Neuron (in vitro differentiated cells): ENCODE measurements around the gene SMARCA2.

ENCODE experiments used
- H2AFZ ChIP-seq: one replicate; pipeline ENCODE4 v1.6.1; 2013; ENCODE audit warnings: low read depth, mild to moderate bottlenecking, inconsistent platforms, low read length, moderate library complexity
- H3K27me3 ChIP-seq: one replicate; pipeline ENCODE4 v1.6.1; 2013; ENCODE audit warnings: low read length; ENCODE audit not compliant: insufficient read depth
- H3K36me3 ChIP-seq: one replicate; pipeline ENCODE4 v1.6.1; 2013; ENCODE audit warnings: low read length; ENCODE audit not compliant: insufficient read depth
- H3K4me1 ChIP-seq: one replicate; pipeline ENCODE4 v1.6.1; 2013; ENCODE audit warnings: low read length; ENCODE audit not compliant: insufficient read depth
- H3K4me3 ChIP-seq: 2 replicates; pipeline ENCODE4 v1.5.1; 2013; ENCODE audit warnings: mild to moderate bottlenecking, low read length, moderate library complexity
- H3K9me3 ChIP-seq: one replicate; pipeline ENCODE4 v1.6.1; 2013; ENCODE audit warnings: low read length

Gene SMARCA2

DNA sequence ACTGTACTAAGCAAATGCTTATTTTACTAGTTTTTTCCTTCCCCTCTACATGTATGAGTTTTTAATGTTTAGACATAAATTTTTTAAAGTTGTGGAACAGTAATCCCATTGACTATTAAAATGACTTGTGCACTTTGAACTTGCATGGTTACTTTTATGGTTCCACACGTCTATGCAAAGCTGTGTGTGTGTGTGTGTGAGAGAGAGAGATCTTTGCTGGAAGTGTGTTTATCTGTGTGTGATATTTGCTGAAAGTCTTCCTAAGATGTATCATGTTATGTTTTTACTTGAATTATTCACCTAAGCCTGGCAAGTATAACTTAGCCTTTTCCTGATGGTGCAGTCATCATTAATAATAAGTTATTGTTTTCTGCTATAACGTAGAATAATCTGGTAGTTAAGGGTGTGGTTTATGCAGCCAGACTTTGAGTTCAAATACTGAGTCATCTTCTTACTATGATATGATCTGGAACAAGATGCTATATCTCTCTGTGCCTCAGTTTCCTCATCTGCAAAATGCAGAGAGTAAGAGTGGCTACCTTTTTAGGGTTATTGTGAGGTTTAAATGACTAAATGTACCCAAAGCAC is 138.6 kb downstream of the SMARCA2 start:
- Histone ChIP-seq H2AFZ (no peak overlapping the region), H3K4me3 (no peak overlapping the region), H3K4me1 (peaks cover 17% of the 10 kb centered on the region), H3K27me3 (no peaks in the 10 kb centered on the region), H3K36me3 (no peaks in the 10 kb centered on the region), H3K9me3 (no peaks in the 10 kb centered on the region)

DNA sequence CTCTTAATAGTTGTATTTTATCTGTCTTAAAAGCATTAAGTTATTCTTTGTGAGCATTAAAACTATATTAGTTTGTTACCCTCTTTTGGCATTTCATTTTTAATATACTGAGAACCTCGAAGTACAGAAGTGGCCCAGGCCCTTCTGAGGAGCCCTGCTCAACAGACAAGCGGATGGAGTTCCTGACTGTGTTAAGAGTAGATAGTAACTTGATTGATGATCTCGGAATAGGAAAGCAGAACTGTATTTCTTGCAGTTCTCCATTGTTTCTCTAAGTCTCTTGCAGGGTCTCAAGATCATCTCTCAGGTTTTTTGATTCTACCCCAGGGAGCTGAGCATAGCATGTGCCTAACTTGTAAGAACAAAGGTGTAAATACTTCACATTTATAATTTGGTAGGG is 139.6 kb downstream of the SMARCA2 start:
- no peak overlapping the region for H3K4me3 ChIP-seq
- no peaks in the 10 kb centered on the region for H3K27me3 ChIP-seq
- no peaks in the 10 kb centered on the region for H3K9me3 ChIP-seq
- no peaks in the 10 kb centered on the region for H3K36me3 ChIP-seq
- H2AFZ ChIP-seq: no peak overlapping the region
- H3K4me1 ChIP-seq: peaks cover 26% of the 10 kb centered on the region

DNA sequence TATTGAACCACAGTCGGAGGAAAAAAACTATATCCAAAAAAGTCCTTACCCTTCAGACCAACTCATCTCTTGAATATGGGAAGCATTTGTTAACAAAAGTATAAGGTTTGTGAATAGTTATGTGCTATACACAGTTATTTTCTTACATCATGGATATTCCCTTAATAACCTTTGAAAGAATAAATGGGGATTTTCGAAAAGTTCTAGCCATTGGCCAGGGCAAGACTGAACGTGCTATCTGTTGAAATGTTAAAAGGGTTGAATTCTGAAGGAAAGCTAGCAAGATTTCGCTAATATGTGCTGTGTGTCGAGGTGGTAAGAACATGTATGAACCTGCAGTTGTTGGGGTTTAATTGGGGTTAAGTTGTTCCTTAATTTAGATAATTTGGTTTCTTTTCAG is 140.8 kb downstream of the SMARCA2 start:
- peaks cover 34% of the 10 kb centered on the region for H3K4me1 ChIP-seq
- H3K27me3 ChIP-seq: no peaks in the 10 kb centered on the region
- H3K4me3 ChIP-seq: no peak overlapping the region
- no peak overlapping the region for H2AFZ ChIP-seq
- H3K36me3 ChIP-seq: no peaks in the 10 kb centered on the region
- no peaks in the 10 kb centered on the region for H3K9me3 ChIP-seq

DNA sequence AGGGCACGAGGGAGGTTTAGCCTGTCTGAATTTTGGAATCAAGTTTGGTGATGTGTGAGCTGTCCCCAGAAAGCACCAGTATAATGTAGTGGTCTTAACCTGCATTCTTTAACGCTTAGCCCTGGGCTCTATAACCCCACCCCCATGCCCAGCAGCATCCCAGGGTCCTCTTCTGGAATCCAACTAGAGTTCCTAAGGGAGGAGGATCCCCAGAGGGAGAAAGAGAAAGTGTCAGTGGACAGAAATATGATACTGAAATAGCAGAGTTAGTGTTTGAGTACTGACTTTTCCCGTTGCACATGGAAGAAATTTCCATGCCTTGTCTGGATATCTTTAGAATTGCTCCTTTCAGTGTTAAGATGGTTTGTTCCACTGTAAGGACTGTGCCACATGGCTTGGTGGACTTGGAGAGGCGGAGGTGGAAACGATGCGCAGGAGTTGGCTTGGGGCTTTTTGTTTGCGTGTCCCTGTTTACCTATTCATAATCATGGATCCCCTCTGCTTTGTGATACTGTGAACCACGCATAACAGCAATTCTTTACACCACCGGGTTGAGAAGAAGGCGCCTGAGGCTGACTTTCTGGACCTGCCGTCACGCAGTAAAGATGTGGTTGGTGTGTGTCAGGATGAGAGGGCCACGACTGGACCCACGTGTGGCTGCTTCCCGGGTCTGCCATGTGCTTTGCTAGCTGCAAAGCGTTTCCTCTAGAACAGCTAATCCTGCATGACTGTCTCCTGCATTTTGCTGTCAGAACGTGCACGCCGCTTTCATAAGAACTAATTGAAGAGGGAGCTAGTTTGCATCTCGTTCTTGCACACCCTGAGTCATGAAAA is 142.3 kb downstream of the SMARCA2 start:
- Histone ChIP-seq H2AFZ (peak overlapping the region; percentile 81), H3K36me3 (no peaks in the 10 kb centered on the region), H3K4me1 (peaks cover 36% of the 10 kb centered on the region), H3K9me3 (no peaks in the 10 kb centered on the region), H3K27me3 (no peaks in the 10 kb centered on the region), H3K4me3 (peak overlapping the region; percentile 59)

DNA sequence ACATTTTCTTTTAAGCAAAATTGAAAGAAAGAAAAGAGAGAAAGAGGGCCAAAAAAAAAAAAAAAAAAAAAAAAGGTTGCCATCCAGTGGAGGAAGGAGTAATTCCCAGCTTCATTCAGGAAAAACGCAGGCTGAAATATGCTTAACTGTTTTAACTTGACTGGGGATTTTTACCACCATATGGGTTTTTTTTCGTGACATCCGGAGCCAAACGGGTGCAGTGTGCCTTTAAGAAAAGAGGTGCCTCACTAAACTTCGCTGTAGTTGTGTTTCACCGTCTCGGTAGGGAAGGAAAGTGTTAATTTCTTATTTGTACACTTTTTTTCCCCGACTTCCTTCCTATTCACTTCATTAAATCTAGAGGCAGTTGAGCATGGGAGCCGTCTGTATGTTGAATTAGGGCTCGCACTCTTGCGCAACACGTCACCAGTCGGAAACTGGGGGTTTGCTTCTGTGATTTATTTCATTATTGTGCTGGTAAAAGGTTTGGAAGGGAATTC is 143.0 kb downstream of the SMARCA2 start:
- H3K4me3 ChIP-seq: peak overlapping the region; percentile 59
- no peaks in the 10 kb centered on the region for H3K27me3 ChIP-seq
- H3K4me1 ChIP-seq: peaks cover 36% of the 10 kb centered on the region
- no peaks in the 10 kb centered on the region for H3K9me3 ChIP-seq
- H3K36me3 ChIP-seq: no peaks in the 10 kb centered on the region
- H2AFZ ChIP-seq: peak overlapping the region; percentile 81

DNA sequence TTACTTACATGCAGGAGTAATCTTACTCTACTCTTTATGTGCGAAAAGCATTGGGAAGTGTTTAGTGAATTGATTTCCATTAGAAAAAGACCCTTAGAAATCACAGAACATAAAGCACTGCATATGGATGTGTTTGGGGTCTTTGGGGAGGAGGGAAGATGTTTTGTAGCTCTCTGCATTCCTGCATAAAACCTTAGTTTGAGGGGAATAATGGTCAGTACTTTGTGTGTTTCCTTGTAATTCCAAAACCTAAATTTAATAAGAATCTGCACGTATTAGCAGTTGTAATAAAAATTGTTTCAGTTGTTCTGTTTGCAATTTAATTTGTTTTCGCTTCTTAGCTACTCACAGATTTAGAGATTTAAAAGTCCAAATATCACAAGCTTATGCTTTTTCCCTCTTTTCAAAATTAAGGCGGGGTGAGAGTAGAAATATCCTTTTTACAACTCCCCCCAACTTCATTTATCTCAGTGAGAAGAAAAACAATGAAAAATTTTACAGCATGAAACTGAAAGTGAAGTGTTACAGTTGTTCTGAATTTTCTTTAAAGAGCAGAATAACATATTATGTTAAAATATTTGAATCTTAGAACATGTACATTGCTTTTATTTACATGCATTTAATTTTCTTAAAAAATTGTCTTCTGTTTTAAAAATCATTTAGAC is 143.8 kb downstream of the SMARCA2 start:
- Histone ChIP-seq H3K4me1 (peaks cover 36% of the 10 kb centered on the region), H2AFZ (peak overlapping the region; percentile 81), H3K36me3 (no peaks in the 10 kb centered on the region), H3K27me3 (no peaks in the 10 kb centered on the region), H3K4me3 (peak overlapping the region; percentile 59), H3K9me3 (no peaks in the 10 kb centered on the region)

DNA sequence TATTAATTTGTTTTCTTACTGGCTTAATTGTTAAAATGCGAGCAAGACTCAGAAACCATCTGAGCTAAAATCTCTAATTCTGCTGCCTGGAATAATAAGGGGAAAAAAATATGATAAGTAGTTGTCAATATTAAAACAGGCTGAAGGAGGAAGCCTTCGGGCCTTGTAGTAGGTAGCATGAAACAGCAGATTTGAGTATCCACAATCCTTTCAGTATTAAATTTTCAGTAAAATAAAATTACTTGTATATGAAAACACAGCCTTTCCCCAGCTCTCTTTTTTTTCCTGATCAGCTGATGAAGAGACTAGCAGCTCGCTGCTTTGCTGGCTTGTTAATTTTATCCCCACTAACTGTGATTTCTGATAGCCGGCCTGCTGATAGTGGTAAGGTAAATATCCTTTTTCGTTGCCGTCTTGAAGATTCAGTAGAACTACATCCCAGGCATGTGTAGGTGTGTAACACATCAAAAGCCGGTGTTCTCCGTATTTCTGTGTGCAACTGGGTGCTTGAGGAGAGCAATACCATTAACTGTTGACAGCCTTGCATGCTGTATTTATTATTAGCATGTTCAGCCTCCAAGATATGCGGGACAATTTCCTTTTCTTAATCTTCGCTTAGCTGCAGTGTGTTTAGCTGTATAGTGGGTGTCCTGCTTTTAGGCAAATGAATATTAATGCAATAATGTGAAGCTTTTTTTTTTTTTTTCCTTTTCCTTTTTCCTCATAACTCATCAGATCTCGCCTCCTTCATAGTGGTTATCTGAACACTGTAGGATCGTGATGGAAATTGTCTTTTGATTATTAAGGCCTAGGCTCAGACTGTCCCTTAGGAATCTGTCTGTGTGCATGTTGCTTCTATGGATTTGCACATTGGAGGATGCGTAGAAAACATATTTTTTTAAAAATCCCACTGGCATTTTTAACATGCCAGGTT is 144.6 kb downstream of the SMARCA2 start:
- Histone ChIP-seq H3K27me3 (no peaks in the 10 kb centered on the region), H2AFZ (no peak overlapping the region), H3K9me3 (no peaks in the 10 kb centered on the region), H3K36me3 (no peaks in the 10 kb centered on the region), H3K4me3 (peak overlapping the region; percentile 59), H3K4me1 (peaks cover 36% of the 10 kb centered on the region)

DNA sequence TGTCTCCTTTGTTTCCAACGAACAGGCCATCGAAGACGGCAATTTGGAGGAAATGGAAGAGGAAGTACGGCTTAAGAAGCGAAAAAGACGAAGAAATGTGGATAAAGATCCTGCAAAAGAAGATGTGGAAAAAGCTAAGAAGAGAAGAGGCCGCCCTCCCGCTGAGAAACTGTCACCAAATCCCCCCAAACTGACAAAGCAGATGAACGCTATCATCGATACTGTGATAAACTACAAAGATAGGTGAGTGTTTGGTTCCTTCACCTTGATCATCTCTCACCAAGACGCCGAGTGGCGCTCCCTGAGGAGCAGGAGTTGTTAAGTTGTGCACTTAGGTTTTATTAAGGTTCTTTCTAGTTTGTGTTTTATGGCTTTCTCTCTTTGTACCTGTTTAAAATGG is 146.5 kb downstream of the SMARCA2 start:
- Histone ChIP-seq H2AFZ (no peak overlapping the region), H3K9me3 (no peaks in the 10 kb centered on the region), H3K27me3 (no peaks in the 10 kb centered on the region), H3K36me3 (no peaks in the 10 kb centered on the region), H3K4me1 (peaks cover 35% of the 10 kb centered on the region), H3K4me3 (no peak overlapping the region)

DNA sequence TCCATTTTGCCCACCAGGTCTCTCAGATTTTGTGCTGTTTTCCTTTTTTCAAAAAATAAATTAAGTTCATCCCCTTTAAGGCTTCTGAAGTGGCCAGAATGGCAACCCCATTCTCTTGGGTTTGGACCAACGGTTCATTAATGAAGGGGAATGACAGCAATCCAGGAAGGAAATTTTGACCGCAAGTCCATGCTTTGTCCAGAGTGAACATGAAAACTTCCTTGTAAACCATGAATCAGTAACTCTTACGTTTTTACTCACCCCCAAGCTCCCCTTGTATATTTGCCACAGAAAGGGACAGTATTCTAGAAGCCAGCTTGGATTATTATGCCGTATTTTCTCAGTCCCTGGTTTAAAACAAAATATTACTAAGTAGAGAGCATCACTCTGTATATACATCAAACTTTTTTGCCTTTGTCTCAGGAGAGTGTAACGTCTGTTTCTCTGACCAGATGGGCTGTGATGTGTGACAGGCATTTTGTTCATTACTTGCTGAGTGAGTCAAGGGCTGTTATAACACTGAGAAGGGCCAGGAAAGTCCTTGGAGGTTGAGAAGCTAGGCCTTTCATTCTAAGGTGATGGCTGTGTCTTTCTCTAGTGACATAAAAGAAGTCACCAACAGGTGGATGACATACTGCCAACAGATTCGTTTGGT is 148.2 kb downstream of the SMARCA2 start:
- peaks cover 28% of the 10 kb centered on the region for H3K4me1 ChIP-seq
- no peaks in the 10 kb centered on the region for H3K9me3 ChIP-seq
- no peak overlapping the region for H2AFZ ChIP-seq
- H3K4me3 ChIP-seq: no peak overlapping the region
- no peaks in the 10 kb centered on the region for H3K27me3 ChIP-seq
- H3K36me3 ChIP-seq: no peaks in the 10 kb centered on the region

DNA sequence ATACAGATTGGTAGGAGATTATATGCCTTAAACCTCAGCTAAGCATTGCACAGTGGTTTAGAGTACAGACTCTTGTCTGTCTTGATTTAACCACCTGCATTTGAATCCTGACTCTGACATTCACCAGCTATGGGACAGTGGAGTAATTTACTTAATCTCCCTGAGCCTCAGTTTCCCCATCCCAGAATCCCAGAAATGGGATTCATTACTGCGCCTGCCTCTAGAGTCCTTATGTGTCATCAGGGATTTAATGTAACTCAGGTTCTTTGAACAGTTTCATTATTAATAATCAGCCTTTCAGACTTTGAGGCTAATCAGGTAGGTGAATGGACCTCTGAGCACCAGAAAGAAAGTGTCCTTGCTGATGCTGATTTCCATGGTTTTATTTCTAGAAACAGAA is 149.1 kb downstream of the SMARCA2 start:
- no peak overlapping the region for H3K4me3 ChIP-seq
- H3K9me3 ChIP-seq: no peaks in the 10 kb centered on the region
- H2AFZ ChIP-seq: no peak overlapping the region
- H3K36me3 ChIP-seq: no peaks in the 10 kb centered on the region
- H3K27me3 ChIP-seq: no peaks in the 10 kb centered on the region
- peaks cover 23% of the 10 kb centered on the region for H3K4me1 ChIP-seq

DNA sequence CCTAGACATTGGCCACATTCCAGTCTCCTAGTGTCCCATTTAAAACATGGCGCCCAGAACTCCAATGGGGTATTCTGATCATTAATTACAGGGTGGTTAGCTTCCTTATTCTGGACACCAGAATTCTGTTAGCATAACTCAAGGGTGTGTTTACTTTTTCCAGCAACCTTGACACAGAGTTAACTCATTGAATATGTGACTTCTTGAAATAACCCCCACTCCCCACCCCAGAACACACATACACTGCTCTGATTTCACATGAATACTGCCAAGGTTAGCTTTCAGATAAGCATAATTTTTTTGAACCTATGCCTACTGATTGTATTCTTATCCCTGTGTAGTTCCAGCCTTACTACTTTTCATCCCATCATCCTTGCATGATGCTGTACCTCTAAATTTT is 151.1 kb downstream of the SMARCA2 start:
- H3K4me1 ChIP-seq: peaks cover 11% of the 10 kb centered on the region
- H3K27me3 ChIP-seq: no peaks in the 10 kb centered on the region
- no peak overlapping the region for H3K4me3 ChIP-seq
- H3K36me3 ChIP-seq: peaks cover 4% of the 10 kb centered on the region
- H3K9me3 ChIP-seq: no peaks in the 10 kb centered on the region
- no peak overlapping the region for H2AFZ ChIP-seq

DNA sequence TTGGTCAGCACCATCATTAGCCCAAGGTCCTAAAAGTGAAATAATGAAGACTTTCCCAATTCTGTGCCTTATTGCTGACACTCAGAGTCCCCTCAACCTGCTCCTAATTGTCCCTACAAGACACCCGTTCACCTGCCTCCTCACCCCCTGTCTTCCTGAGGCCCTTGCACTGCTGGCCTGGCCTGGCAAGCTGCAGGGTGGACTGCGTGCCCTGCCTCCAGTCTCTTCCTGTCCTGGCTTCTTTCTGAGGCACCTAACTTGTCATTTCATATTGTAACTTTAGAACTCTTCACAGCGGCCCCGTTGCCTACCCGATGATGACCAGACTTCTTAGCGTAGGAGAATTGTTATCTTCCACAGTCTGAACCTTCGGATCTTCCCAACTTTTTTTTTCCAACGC is 153.9 kb downstream of the SMARCA2 start:
- Histone ChIP-seq H3K4me1 (peaks cover 8% of the 10 kb centered on the region), H3K27me3 (no peaks in the 10 kb centered on the region), H3K36me3 (peaks cover 4% of the 10 kb centered on the region), H3K9me3 (peaks cover 6% of the 10 kb centered on the region), H3K4me3 (no peak overlapping the region), H2AFZ (no peak overlapping the region)
